ENCODE data around the gene SPATS2L.

Gene SPATS2L

GRCh38 chr2:200286578-200286977, 19.9 kb upstream of the SPATS2L start:
- TF ChIP-seq POLR2A (IDR thresholded peaks at IDR 0.05; ENCODE audit: low read depth, low read length) = no peak
- TF ChIP-seq SPI1 (IDR thresholded peaks at IDR 0.05; ENCODE audit: low read depth, low read length) = no peak
- TF ChIP-seq TAF1 (IDR thresholded peaks at IDR 0.05; ENCODE audit: low read depth, low read length) = no peak
- TF ChIP-seq PAX5 (IDR thresholded peaks at IDR 0.05; ENCODE audit: insufficient read depth, low read length, severe bottlenecking) = no peak
- TF ChIP-seq POLR2AphosphoS5 (IDR thresholded peaks at IDR 0.05; ENCODE audit: low read depth, low read length) = no peak
- TF ChIP-seq POU2F2 (IDR thresholded peaks at IDR 0.05; ENCODE audit: low read depth, low read length) = no peak
- FAIRE-seq = no peak

GRCh38 chr2:200288670-200289429, 17.6 kb upstream of the SPATS2L start:
- DNase-seq (ENCODE audit: insufficient read length, low spot score) (no peak), FAIRE-seq (no peak)
- TF ChIP-seq POU2F2 (IDR thresholded peaks at IDR 0.05; ENCODE audit: low read depth, low read length) = no peak
- no peak for TF ChIP-seq POLR2AphosphoS5 (IDR thresholded peaks at IDR 0.05; ENCODE audit: low read depth, low read length)
- TF ChIP-seq PAX5 (IDR thresholded peaks at IDR 0.05; ENCODE audit: insufficient read depth, low read length, severe bottlenecking) = no peak
- no peak for TF ChIP-seq TAF1 (IDR thresholded peaks at IDR 0.05; ENCODE audit: low read depth, low read length)
- no peak for TF ChIP-seq SPI1 (IDR thresholded peaks at IDR 0.05; ENCODE audit: low read depth, low read length)
- no peak for TF ChIP-seq POLR2A (IDR thresholded peaks at IDR 0.05; ENCODE audit: low read depth, low read length)

More at GRCh38 chr2:200286578-200286977, 19.9 kb upstream of the SPATS2L start:
- DNase-seq (ENCODE audit: insufficient read length, low spot score) = no peak

- no peak for DNase-seq (ENCODE audit: insufficient read length, low spot score)
- no peak for FAIRE-seq
- no peak for TF ChIP-seq PAX5 (IDR thresholded peaks at IDR 0.05; ENCODE audit: insufficient read depth, low read length, severe bottlenecking)
- TF ChIP-seq SPI1 (IDR thresholded peaks at IDR 0.05; ENCODE audit: low read depth, low read length) = no peak
- no peak for TF ChIP-seq POLR2A (IDR thresholded peaks at IDR 0.05; ENCODE audit: low read depth, low read length)
- no peak for TF ChIP-seq TAF1 (IDR thresholded peaks at IDR 0.05; ENCODE audit: low read depth, low read length)
- TF ChIP-seq POLR2AphosphoS5 (IDR thresholded peaks at IDR 0.05; ENCODE audit: low read depth, low read length) = no peak
- TF ChIP-seq POU2F2 (IDR thresholded peaks at IDR 0.05; ENCODE audit: low read depth, low read length) = no peak
Observed at GRCh38 chr2:200296118-200296517, 10.4 kb upstream of the SPATS2L start.

- TF ChIP-seq PAX5 (IDR thresholded peaks at IDR 0.05; ENCODE audit: insufficient read depth, low read length, severe bottlenecking) (no peak), SPI1 (IDR thresholded peaks at IDR 0.05; ENCODE audit: low read depth, low read length) (no peak), TAF1 (IDR thresholded peaks at IDR 0.05; ENCODE audit: low read depth, low read length) (no peak), POLR2AphosphoS5 (IDR thresholded peaks at IDR 0.05; ENCODE audit: low read depth, low read length) (no peak), POLR2A (IDR thresholded peaks at IDR 0.05; ENCODE audit: low read depth, low read length) (no peak), POU2F2 (IDR thresholded peaks at IDR 0.05; ENCODE audit: low read depth, low read length) (no peak)
- FAIRE-seq (no peak), DNase-seq (ENCODE audit: insufficient read length, low spot score) (no peak)
Observed at GRCh38 chr2:200297100-200297499, 9.4 kb upstream of the SPATS2L start.

GRCh38 chr2:200297989-200298388, 8.5 kb upstream of the SPATS2L start:
- FAIRE-seq (no peak), DNase-seq (ENCODE audit: insufficient read length, low spot score) (no peak)
- no peak for TF ChIP-seq POU2F2 (IDR thresholded peaks at IDR 0.05; ENCODE audit: low read depth, low read length)
- TF ChIP-seq SPI1 (IDR thresholded peaks at IDR 0.05; ENCODE audit: low read depth, low read length) = no peak
- TF ChIP-seq POLR2AphosphoS5 (IDR thresholded peaks at IDR 0.05; ENCODE audit: low read depth, low read length) = no peak
- TF ChIP-seq POLR2A (IDR thresholded peaks at IDR 0.05; ENCODE audit: low read depth, low read length) = no peak
- TF ChIP-seq PAX5 (IDR thresholded peaks at IDR 0.05; ENCODE audit: insufficient read depth, low read length, severe bottlenecking) = no peak
- no peak for TF ChIP-seq TAF1 (IDR thresholded peaks at IDR 0.05; ENCODE audit: low read depth, low read length)

- no peak for TF ChIP-seq PAX5 (IDR thresholded peaks at IDR 0.05; ENCODE audit: insufficient read depth, low read length, severe bottlenecking)
- FAIRE-seq (no peak), DNase-seq (ENCODE audit: insufficient read length, low spot score) (no peak)
Observed at GRCh38 chr2:200298816-200299215, 7.7 kb upstream of the SPATS2L start.

- DNase-seq (ENCODE audit: insufficient read length, low spot score) = no peak
- TF ChIP-seq POLR2A (IDR thresholded peaks at IDR 0.05; ENCODE audit: low read depth, low read length) (no peak), PAX5 (IDR thresholded peaks at IDR 0.05; ENCODE audit: insufficient read depth, low read length, severe bottlenecking) (no peak), TAF1 (IDR thresholded peaks at IDR 0.05; ENCODE audit: low read depth, low read length) (no peak), POU2F2 (IDR thresholded peaks at IDR 0.05; ENCODE audit: low read depth, low read length) (no peak), SPI1 (IDR thresholded peaks at IDR 0.05; ENCODE audit: low read depth, low read length) (peak; percentile 56)
- FAIRE-seq = no peak
Observed at GRCh38 chr2:200300065-200300464, 6.4 kb upstream of the SPATS2L start.

GRCh38 chr2:200300638-200301314, 5.7 kb upstream of the SPATS2L start:
- no peak for TF ChIP-seq POU2F2 (IDR thresholded peaks at IDR 0.05; ENCODE audit: low read depth, low read length)
- TF ChIP-seq POLR2AphosphoS5 (IDR thresholded peaks at IDR 0.05; ENCODE audit: low read depth, low read length) = no peak
- no peak for TF ChIP-seq TAF1 (IDR thresholded peaks at IDR 0.05; ENCODE audit: low read depth, low read length)
- no peak for TF ChIP-seq PAX5 (IDR thresholded peaks at IDR 0.05; ENCODE audit: insufficient read depth, low read length, severe bottlenecking)
- no peak for TF ChIP-seq POLR2A (IDR thresholded peaks at IDR 0.05; ENCODE audit: low read depth, low read length)
- TF ChIP-seq SPI1 (IDR thresholded peaks at IDR 0.05; ENCODE audit: low read depth, low read length) = no peak
- no peak for DNase-seq (ENCODE audit: insufficient read length, low spot score)
- no peak for FAIRE-seq

- DNase-seq (ENCODE audit: insufficient read length, low spot score) (no peak), FAIRE-seq (no peak)
Observed at GRCh38 chr2:200301953-200302858, 4.3 kb upstream of the SPATS2L start.

More at GRCh38 chr2:200301953-200302858, 4.3 kb upstream of the SPATS2L start:
- no peak for TF ChIP-seq POU2F2 (IDR thresholded peaks at IDR 0.05; ENCODE audit: low read depth, low read length)
- no peak for TF ChIP-seq TAF1 (IDR thresholded peaks at IDR 0.05; ENCODE audit: low read depth, low read length)
- TF ChIP-seq POLR2AphosphoS5 (IDR thresholded peaks at IDR 0.05; ENCODE audit: low read depth, low read length) = no peak
- no peak for TF ChIP-seq PAX5 (IDR thresholded peaks at IDR 0.05; ENCODE audit: insufficient read depth, low read length, severe bottlenecking)

Data from GM12891 (cell line).